ENCODE data around the gene CAT. TPM values are rescaled to one million over a fixed set of nuclear protein-coding genes. Genes with fewer than 3 reads are reported as not detected.

Gene CAT
- total and polyA plus RNA-seq, 8 donors: 24.9 to 122 (median 74.7) TPM

- intact Hi-C loops (cut with DNase I; ENCODE audit: low total_unique reads): no loop called here
- no peaks in the 10 kb centered on the region for H3K4me1 ChIP-seq
- TF ChIP-seq POLR2AphosphoS5 (IDR thresholded peaks at IDR 0.05) (no peak), POLR2A (IDR thresholded peaks at IDR 0.05) (no peak), EP300 (IDR thresholded peaks at IDR 0.05) (no peak), CTCF (IDR thresholded peaks at IDR 0.05) (no peak)
- peak in 1 of 2 donors; percentile 73 for DNase-seq
- H3K4me3 ChIP-seq: no peak overlapping the region
- no peaks in the 10 kb centered on the region for H3K36me3 ChIP-seq
- H3K9me3 ChIP-seq: no peaks in the 10 kb centered on the region
- H3K27me3 ChIP-seq: no peaks in the 10 kb centered on the region
- WGBS, 5 donors: 48 to 69% (median 53%) methylated on average over 19 to 26 of the region's 26 CpGs
- peak overlapping the region in 2 of 5 donors; percentile 7 to 29 for H3K27ac ChIP-seq
Observed at GRCh38 chr11:34495724-34496377, 57.1 kb downstream of the CAT start.

DNA sequence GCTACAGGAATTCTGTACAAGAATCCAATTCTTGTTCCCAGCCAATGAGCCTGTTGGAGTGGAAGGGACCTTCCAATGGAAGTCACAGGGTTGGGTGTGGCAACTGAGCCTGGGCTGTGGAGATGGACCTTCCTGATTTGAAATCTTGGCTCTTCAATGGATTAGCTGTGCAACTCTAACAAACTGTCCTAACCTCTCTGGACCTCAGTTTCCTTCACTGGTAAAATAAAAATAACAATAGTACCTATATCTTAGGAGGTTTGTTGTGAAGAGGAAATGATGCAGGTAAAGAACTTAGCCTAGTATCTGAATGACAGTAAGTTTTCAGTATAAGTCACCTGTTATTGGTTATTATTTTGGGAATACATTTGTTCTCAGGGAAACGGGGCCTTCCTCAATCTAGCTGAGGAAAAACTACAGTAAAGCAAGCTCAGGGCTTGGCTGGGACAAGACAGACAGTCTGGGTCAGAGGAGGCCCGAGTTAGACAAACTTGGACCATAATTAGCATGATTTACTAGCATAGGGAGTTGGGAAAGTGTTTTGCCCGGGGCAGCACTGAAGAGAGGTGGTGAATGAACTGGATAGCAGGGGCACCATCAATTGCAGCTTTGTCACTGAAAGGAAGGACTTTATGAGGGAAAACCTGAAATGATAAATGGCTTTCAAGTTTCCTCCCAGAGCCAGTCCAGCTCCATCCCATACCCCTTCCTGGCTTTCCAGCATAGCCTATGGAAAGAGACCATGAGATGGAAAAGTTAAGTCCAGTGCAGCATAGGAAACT, 61.2 kb downstream of the CAT start:
- Histone ChIP-seq H3K27me3 (no peaks in the 10 kb centered on the region), H3K36me3 (no peaks in the 10 kb centered on the region), H3K9me3 (no peaks in the 10 kb centered on the region), H3K4me3 (no peak overlapping the region), H3K4me1 (peaks cover 5 to 17% (median 6%) of the 10 kb centered on the region in 4 donors), H3K27ac (no peak overlapping the region)
- 61 to 84% (median 79%) methylated on average over 3 of the region's 3 CpGs for WGBS, 5 donors
- no peak for DNase-seq
- intact Hi-C loops (cut with DNase I; ENCODE audit: low total_unique reads): no loop called here
- TF ChIP-seq EP300 (IDR thresholded peaks at IDR 0.05): no peak
- TF ChIP-seq CTCF (IDR thresholded peaks at IDR 0.05): no peak
- TF ChIP-seq POLR2AphosphoS5 (IDR thresholded peaks at IDR 0.05): no peak
- no peak for TF ChIP-seq POLR2A (IDR thresholded peaks at IDR 0.05)

GRCh38 chr11:34501500-34501899, 62.8 kb downstream of the CAT start:
- H3K27ac ChIP-seq: peak overlapping the region in 2 of 5 donors; percentile 1 to 47
- WGBS, 5 donors: 55 to 66% (median 59%) methylated on average over 4 of the region's 4 CpGs
- intact Hi-C loops (cut with DNase I; ENCODE audit: low total_unique reads): no loop called here
- peaks cover 5 to 17% (median 6%) of the 10 kb centered on the region in 4 donors for H3K4me1 ChIP-seq
- DNase-seq: no peak
- H3K9me3 ChIP-seq: no peaks in the 10 kb centered on the region
- H3K36me3 ChIP-seq: no peaks in the 10 kb centered on the region
- no peaks in the 10 kb centered on the region for H3K27me3 ChIP-seq
- TF ChIP-seq EP300 (IDR thresholded peaks at IDR 0.05) (no peak), CTCF (IDR thresholded peaks at IDR 0.05) (no peak), POLR2A (IDR thresholded peaks at IDR 0.05) (no peak), POLR2AphosphoS5 (IDR thresholded peaks at IDR 0.05) (no peak)
- H3K4me3 ChIP-seq: no peak overlapping the region

GRCh38 chr11:34501949-34502348, 63.2 kb downstream of the CAT start:
- peak overlapping the region in 3 of 5 donors; percentile 1 to 47 (median 31) for H3K27ac ChIP-seq

More at GRCh38 chr11:34501949-34502348, 63.2 kb downstream of the CAT start:
- Histone ChIP-seq H3K27me3 (no peaks in the 10 kb centered on the region), H3K4me3 (no peak overlapping the region), H3K4me1 (peaks cover 5 to 17% (median 6%) of the 10 kb centered on the region in 4 donors), H3K36me3 (no peaks in the 10 kb centered on the region), H3K9me3 (no peaks in the 10 kb centered on the region)
- no peak for TF ChIP-seq POLR2A (IDR thresholded peaks at IDR 0.05)
- no peak for TF ChIP-seq CTCF (IDR thresholded peaks at IDR 0.05)
- no peak for TF ChIP-seq POLR2AphosphoS5 (IDR thresholded peaks at IDR 0.05)
- TF ChIP-seq EP300 (IDR thresholded peaks at IDR 0.05): no peak
- DNase-seq: peak in 1 of 2 donors; percentile 29
- 0 to 18% (median 9%) methylated on average over 2 of the region's 2 CpGs for WGBS, 5 donors
- intact Hi-C loops (cut with DNase I; ENCODE audit: low total_unique reads): no loop called here
